Smooth muscle cell (in vitro differentiated cells): ENCODE data around the gene ZDHHC23. TPM values are rescaled to one million over a fixed set of nuclear protein-coding genes. Genes with fewer than 3 reads are reported as not detected.

Experiments
- DNase-seq: peaks from one replicate; lab custom pipeline; 2025; ENCODE audit not compliant: unreplicated experiment; lab: John Stamatoyannopoulos, UW
- H2AFZ ChIP-seq: fragments of 200-600 bp; sonication (generic); 2 replicates; pipeline ENCODE4 v1.6.0; 2016; ENCODE audit warnings: antibody characterized with exemption, low read depth, mild to moderate bottlenecking
- H3F3A ChIP-seq: fragments of 200-600 bp; sonication (generic); 2 replicates; pipeline ENCODE4 v1.6.0; 2017; ENCODE audit warnings: antibody characterized with exemption, low read depth
- H3K27ac ChIP-seq: fragments of 200-600 bp; sonication (generic); 2 replicates; pipeline ENCODE4 v1.5.1; 2016; ENCODE audit warnings: low read depth, mild to moderate bottlenecking
- H3K27me3 ChIP-seq: fragments of 200-600 bp; sonication (generic); 2 replicates; pipeline ENCODE4 v1.6.1; 2016; ENCODE audit warnings: low read depth, mild to moderate bottlenecking
- H3K36me3 ChIP-seq: fragments of 200-600 bp; sonication (generic); 2 replicates; pipeline ENCODE4 v1.5.1; 2016; ENCODE audit warnings: low read depth
- H3K4me1 ChIP-seq: fragments of 200-600 bp; sonication (generic); 2 replicates; pipeline ENCODE4 v1.5.1; 2016; ENCODE audit warnings: low read depth
- H3K4me2 ChIP-seq: fragments of 200-600 bp; sonication (generic); 2 replicates; pipeline ENCODE4 v1.6.0; 2016; ENCODE audit warnings: mild to moderate bottlenecking
- H3K4me3 ChIP-seq: fragments of 200-600 bp; sonication (generic); 2 replicates; pipeline ENCODE4 v1.5.1; 2016; ENCODE audit warnings: mild to moderate bottlenecking
- H3K79me2 ChIP-seq: fragments of 200-600 bp; sonication (generic); 2 replicates; pipeline ENCODE4 v1.6.0; 2016; ENCODE audit warnings: low read depth, mild to moderate bottlenecking
- H3K9ac ChIP-seq: fragments of 200-600 bp; sonication (generic); 2 replicates; pipeline ENCODE4 v1.6.0; 2016; ENCODE audit warnings: low read depth
- H3K9me3 ChIP-seq: fragments of 200-600 bp; sonication (generic); replicated peaks from 2 replicates; pipeline ENCODE4 v1.5.1; 2016; ENCODE audit warnings: low read depth
- H4K20me1 ChIP-seq: fragments of 200-600 bp; sonication (generic); 2 replicates; pipeline ENCODE4 v1.6.0; 2016; ENCODE audit warnings: low read depth
- CTCF ChIP-seq: fragments of 200-600 bp; sonication (generic); IDR thresholded peaks from 2 replicates; pipeline ENCODE4 v1.5.1; 2017; ENCODE audit warnings: borderline replicate concordance, mild to moderate bottlenecking, antibody characterized with exemption; ENCODE audit not compliant: insufficient read depth, poor library complexity, severe bottlenecking
- WGBS: methylation state at CpG from one replicate; pipeline ENCODE4 v1.1.7; 2016; ENCODE audit warnings: low lambda C conversion rate; 5-methylcytosine and 5-hydroxymethylcytosine counted together
- polyA plus RNA-seq: library from polyadenylated mRNA; unstranded; fragments of >200 nt; fragmentation: Nextera tagmentation; extraction: Ambion mirVana; gene quantifications from 2 replicates; pipeline ENCODE4 v1.2.1, GENCODE V29; 2016
- total RNA-seq: library from RNA; depleted of rRNA; stranded (reverse); fragments of >200 nt; gene quantifications from 2 replicates; pipeline ENCODE4 v1.2.3, GENCODE V29; 2014

The ZDHHC23 gene
- total and polyA plus RNA-seq, 2 experiments from 2014 or later, result 0.36 TPM; not detected in 1

- no peak for TF ChIP-seq CTCF
- H3K79me2 ChIP-seq, result no peaks in the 10 kb centered on the region
- H3K27ac ChIP-seq, result no peak overlapping the region
- no peak overlapping the region for H3K4me2 ChIP-seq
- H4K20me1 ChIP-seq, result no peaks in the 10 kb centered on the region
- no peaks in the 10 kb centered on the region for H3K36me3 ChIP-seq
- H3K9me3 ChIP-seq, result no peaks in the 10 kb centered on the region
- no peaks in the 10 kb centered on the region for H3F3A ChIP-seq
- DNase-seq, result no peak
- no peaks in the 10 kb centered on the region for H3K27me3 ChIP-seq
- no peak overlapping the region for H2AFZ ChIP-seq
- no peak overlapping the region for H3K9ac ChIP-seq
- peaks cover 8% of the 10 kb centered on the region for H3K4me1 ChIP-seq
- H3K4me3 ChIP-seq, result no peak overlapping the region
Measured at GRCh38 chr3:113981803-113982202, 34.0 kb downstream of the ZDHHC23 start.

GRCh38 chr3:113983544-113983943 is 35.7 kb downstream of the ZDHHC23 start:
- Histone ChIP-seq H3K27ac (no peak overlapping the region), H3K36me3 (no peaks in the 10 kb centered on the region), H4K20me1 (no peaks in the 10 kb centered on the region), H3K27me3 (no peaks in the 10 kb centered on the region), H2AFZ (no peak overlapping the region), H3K79me2 (no peaks in the 10 kb centered on the region), H3K4me1 (peaks cover 8% of the 10 kb centered on the region), H3K4me3 (no peak overlapping the region), H3F3A (no peaks in the 10 kb centered on the region), H3K4me2 (no peak overlapping the region), H3K9ac (no peak overlapping the region), H3K9me3 (no peaks in the 10 kb centered on the region)
- no peak for TF ChIP-seq CTCF
- 91% methylated on average over 3 of the region's 3 CpGs for WGBS
- no peak for DNase-seq

GRCh38 chr3:113985541-113985940 is 37.7 kb downstream of the ZDHHC23 start:
- H3K27ac ChIP-seq, result no peak overlapping the region
- H3K9me3 ChIP-seq, result no peaks in the 10 kb centered on the region
- H3K4me3 ChIP-seq, result no peak overlapping the region
- TF ChIP-seq CTCF, result no peak
- no peak overlapping the region for H2AFZ ChIP-seq
- H3F3A ChIP-seq, result no peaks in the 10 kb centered on the region
- H3K4me1 ChIP-seq, result peaks cover 8% of the 10 kb centered on the region
- no peaks in the 10 kb centered on the region for H3K36me3 ChIP-seq
- whole genome bisulfite sequencing, result 78% methylated on average over 4 of the region's 4 CpGs
- DNase-seq, result no peak
- no peaks in the 10 kb centered on the region for H3K79me2 ChIP-seq
- no peaks in the 10 kb centered on the region for H4K20me1 ChIP-seq
- H3K27me3 ChIP-seq, result no peaks in the 10 kb centered on the region
- H3K4me2 ChIP-seq, result no peak overlapping the region
- no peak overlapping the region for H3K9ac ChIP-seq

- Histone ChIP-seq H3K36me3 (peaks cover 5% of the 10 kb centered on the region), H3K4me1 (no peaks in the 10 kb centered on the region), H3K27me3 (no peaks in the 10 kb centered on the region)
Measured at GRCh38 chr3:114005481-114005880, 57.7 kb downstream of the ZDHHC23 start.

More at GRCh38 chr3:114005481-114005880, 57.7 kb downstream of the ZDHHC23 start:
- Histone ChIP-seq H3K79me2 (no peaks in the 10 kb centered on the region), H2AFZ (no peak overlapping the region), H3K27ac (no peak overlapping the region), H3F3A (no peaks in the 10 kb centered on the region), H3K9me3 (no peaks in the 10 kb centered on the region), H3K9ac (no peak overlapping the region), H4K20me1 (no peaks in the 10 kb centered on the region), H3K4me3 (no peak overlapping the region), H3K4me2 (no peak overlapping the region)
- TF ChIP-seq CTCF, result no peak
- no peak for DNase-seq
- WGBS, result 94% methylated on average over 5 of the region's 5 CpGs
